Measurements from ENCODE around the gene PCDH9. TPM values are rescaled to one million over a fixed set of nuclear protein-coding genes. Genes with fewer than 3 reads are reported as not detected.

PCDH9 gene
- total RNA-seq, 2 donors from 2014 or later: 0.44 to 1.0 TPM

DNA sequence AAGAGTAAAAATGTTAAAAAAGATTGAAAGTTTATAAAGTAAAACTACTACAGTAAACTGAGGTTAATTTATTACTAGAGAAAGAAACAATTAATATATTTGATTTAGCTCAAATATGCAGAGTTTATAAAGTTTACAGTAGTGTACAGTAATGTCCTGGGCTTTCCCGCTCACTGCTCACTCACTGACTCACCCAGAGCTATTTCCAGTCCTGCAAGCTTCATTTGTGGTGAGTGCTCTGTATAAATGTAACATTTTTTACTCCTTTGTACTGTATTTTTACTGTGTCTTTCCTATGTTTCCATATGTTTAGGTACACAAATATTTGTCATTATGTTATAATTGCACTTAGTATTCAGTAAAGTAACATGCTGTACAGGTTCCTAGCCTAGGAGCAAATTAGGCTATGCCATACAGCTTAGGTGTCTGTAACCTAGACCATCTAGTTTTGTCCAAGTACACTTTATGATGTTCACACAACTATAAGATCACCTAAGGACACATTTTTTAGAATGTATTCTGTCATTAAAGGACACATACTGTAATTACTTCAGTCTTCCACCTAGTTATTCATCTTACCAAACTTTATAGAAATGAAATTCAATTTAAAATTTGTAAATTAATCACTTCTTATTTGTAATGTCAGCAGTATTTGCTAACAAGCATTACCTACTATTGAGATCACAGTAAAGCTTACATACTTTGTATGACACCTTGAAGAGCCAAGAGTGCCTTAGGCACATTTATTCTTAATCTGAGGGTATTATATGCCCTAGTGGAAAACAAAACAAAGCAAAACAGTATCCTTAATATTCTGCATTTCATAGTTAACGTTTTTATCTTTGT is 683.4 kb downstream of the PCDH9 start:
- DNase-seq: no peak
- no peaks in the 10 kb centered on the region for H3K9me3 ChIP-seq
- H3K36me3 ChIP-seq: no peaks in the 10 kb centered on the region
- TF ChIP-seq, protein P1, sequence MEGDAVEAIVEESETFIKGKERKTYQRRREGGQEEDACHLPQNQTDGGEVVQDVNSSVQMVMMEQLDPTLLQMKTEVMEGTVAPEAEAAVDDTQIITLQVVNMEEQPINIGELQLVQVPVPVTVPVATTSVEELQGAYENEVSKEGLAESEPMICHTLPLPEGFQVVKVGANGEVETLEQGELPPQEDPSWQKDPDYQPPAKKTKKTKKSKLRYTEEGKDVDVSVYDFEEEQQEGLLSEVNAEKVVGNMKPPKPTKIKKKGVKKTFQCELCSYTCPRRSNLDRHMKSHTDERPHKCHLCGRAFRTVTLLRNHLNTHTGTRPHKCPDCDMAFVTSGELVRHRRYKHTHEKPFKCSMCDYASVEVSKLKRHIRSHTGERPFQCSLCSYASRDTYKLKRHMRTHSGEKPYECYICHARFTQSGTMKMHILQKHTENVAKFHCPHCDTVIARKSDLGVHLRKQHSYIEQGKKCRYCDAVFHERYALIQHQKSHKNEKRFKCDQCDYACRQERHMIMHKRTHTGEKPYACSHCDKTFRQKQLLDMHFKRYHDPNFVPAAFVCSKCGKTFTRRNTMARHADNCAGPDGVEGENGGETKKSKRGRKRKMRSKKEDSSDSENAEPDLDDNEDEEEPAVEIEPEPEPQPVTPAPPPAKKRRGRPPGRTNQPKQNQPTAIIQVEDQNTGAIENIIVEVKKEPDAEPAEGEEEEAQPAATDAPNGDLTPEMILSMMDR (IDR thresholded peaks at IDR 0.05): no peak
- no peaks in the 10 kb centered on the region for H3K4me1 ChIP-seq
- H3K27ac ChIP-seq: no peak overlapping the region
- intact Hi-C loops (cut with DNase I): no loop called here
- H3K4me3 ChIP-seq: no peak overlapping the region
- H3K9ac ChIP-seq (ENCODE audit: low read depth in 2 of 2, low read length in 2 of 2): no peak overlapping the region
- no peaks in the 10 kb centered on the region for H3K27me3 ChIP-seq

DNA sequence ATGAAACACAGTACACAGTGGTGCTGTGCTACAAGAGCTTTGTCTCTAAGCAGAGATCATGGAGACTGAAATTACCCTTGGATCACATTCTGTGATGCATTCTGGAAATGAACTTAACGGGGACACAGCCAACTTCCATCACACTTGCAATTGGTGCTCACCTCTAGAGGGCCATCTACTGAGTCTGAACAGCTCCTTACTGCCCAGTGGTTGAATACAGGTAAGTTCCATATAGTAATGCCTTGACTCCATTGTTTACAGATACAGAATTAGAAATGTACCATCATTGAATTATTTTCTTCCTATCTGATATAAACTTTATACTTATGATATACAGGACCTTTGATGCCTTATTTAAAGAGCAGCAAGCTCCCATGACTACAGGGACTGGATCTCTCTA is 686.4 kb downstream of the PCDH9 start:
- TF ChIP-seq, protein P1 (IDR thresholded peaks at IDR 0.05): no peak
- intact Hi-C loops (cut with DNase I): no loop called here

DNA sequence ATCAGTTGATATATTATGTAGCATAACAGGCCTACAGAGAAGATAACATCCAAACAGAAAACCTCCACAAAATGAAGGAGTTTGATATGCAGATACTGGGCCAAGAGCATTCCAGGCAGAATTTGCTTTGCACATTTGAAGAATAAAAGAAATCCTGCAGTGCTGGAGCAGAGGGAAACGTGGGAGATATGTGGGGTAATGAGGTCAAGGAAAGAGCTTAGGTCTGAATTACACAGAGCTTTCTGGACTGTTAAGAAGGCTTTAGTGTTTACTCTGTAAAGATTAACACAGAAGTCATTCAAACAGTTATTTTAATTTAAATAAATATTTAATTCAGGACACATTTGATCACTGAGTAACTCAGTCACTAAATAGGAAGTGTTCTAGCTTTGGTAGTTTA is 692.7 kb downstream of the PCDH9 start:
- H3K9ac ChIP-seq (ENCODE audit: low read depth in 2 of 2, low read length in 2 of 2): no peak overlapping the region
- intact Hi-C loops (cut with DNase I): no loop called here

More for the DNA sequence above, 686.4 kb downstream of the PCDH9 start:
- no peak for DNase-seq
- Histone ChIP-seq H3K27me3 (no peaks in the 10 kb centered on the region), H3K4me1 (no peaks in the 10 kb centered on the region), H3K9me3 (no peaks in the 10 kb centered on the region), H3K36me3 (no peaks in the 10 kb centered on the region), H3K27ac (no peak overlapping the region), H3K4me3 (no peak overlapping the region), H3K9ac (ENCODE audit: low read depth in 2 of 2, low read length in 2 of 2) (no peak overlapping the region)

DNA sequence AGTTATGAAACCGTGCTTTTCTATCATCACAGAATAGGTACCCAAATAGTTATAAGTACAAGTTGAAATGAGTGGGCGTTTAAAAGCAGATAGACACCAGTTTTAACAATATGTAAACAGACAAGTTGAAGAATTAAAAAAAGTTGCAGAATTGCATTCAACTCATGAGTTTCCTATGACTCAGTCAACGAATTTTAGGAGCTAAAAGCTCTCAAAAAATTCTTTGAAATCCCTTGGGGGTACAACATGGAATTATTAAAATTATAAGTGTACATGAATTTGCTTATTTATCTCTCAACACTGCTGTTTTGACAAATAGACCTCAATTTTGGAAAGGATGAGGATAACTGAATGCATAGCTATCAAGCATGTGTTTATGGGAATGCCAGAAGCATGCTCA is 693.4 kb downstream of the PCDH9 start:
- intact Hi-C loops (cut with DNase I): no loop called here
- Histone ChIP-seq H3K27ac (no peak overlapping the region), H3K36me3 (no peaks in the 10 kb centered on the region), H3K4me3 (no peak overlapping the region), H3K27me3 (no peaks in the 10 kb centered on the region), H3K4me1 (no peaks in the 10 kb centered on the region), H3K9me3 (no peaks in the 10 kb centered on the region), H3K9ac (ENCODE audit: low read depth in 2 of 2, low read length in 2 of 2) (no peak overlapping the region)
- DNase-seq: no peak
- TF ChIP-seq, protein P1 (IDR thresholded peaks at IDR 0.05): no peak

More for the DNA sequence above, 692.7 kb downstream of the PCDH9 start:
- no peak overlapping the region for H3K4me3 ChIP-seq
- no peaks in the 10 kb centered on the region for H3K27me3 ChIP-seq
- no peak for DNase-seq
- no peak overlapping the region for H3K27ac ChIP-seq
- no peaks in the 10 kb centered on the region for H3K9me3 ChIP-seq
- no peaks in the 10 kb centered on the region for H3K4me1 ChIP-seq
- no peaks in the 10 kb centered on the region for H3K36me3 ChIP-seq
- TF ChIP-seq, protein P1 (IDR thresholded peaks at IDR 0.05): no peak

DNA sequence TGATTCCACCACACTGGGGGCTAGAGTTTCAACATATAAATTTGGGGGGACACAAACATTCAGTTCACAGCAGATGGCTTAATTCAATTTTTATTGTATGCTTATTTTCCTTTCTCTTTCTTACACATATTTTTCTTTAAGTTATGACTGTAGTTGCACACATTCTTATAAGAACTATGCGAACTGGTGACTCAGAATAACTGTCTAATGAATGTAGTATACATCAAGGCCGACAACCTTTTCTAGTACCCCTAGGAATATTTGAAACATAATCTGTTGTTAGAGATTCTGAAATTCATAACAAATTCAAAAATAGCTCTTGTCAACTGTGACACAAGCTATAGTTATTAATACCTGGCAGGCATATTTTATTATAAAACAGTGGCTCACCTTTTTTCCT is 695.6 kb downstream of the PCDH9 start:
- Histone ChIP-seq H3K27me3 (no peaks in the 10 kb centered on the region), H3K4me3 (no peak overlapping the region), H3K27ac (no peak overlapping the region), H3K9me3 (no peaks in the 10 kb centered on the region), H3K36me3 (no peaks in the 10 kb centered on the region), H3K9ac (ENCODE audit: low read depth in 2 of 2, low read length in 2 of 2) (no peak overlapping the region), H3K4me1 (no peaks in the 10 kb centered on the region)
- DNase-seq: no peak
- intact Hi-C loops (cut with DNase I): no loop called here
- TF ChIP-seq, protein P1 (IDR thresholded peaks at IDR 0.05): no peak
